A673 (cell line): Measurements from ENCODE around the gene SMC5.

Experiments
- CTCF ChIP-seq: fragments of 300-800, 200-600 bp; sonication (generic); conservative IDR thresholded peaks from 2 replicates; pipeline ENCODE4 v1.5.1; 2017; ENCODE audit warnings: low read depth, mild to moderate bottlenecking, antibody characterized with exemption, low read length, moderate library complexity, mixed read lengths
- EZH2 ChIP-seq: fragments of 200-600 bp; sonication (generic); IDR thresholded peaks from 2 replicates; pipeline ENCODE4 v1.6.1; 2017; ENCODE audit warnings: borderline replicate concordance, low read depth, mild to moderate bottlenecking, mixed read lengths, antibody characterized with exemption, low read length; ENCODE audit not compliant: poor library complexity, severe bottlenecking

- TF ChIP-seq CTCF (no peak), EZH2 (no peak)
These were observed 143.4 kb downstream of the SMC5 start for GRCh38 chr9:70402213-70402612.
